Measurements from ENCODE around the gene CLTA. TPM values are rescaled to one million over a fixed set of nuclear protein-coding genes. Genes with fewer than 3 reads are reported as not detected.

The CLTA gene
- total and polyA plus RNA-seq, 11 donors, result 40.8 to 139 (median 61.8) TPM

DNA sequence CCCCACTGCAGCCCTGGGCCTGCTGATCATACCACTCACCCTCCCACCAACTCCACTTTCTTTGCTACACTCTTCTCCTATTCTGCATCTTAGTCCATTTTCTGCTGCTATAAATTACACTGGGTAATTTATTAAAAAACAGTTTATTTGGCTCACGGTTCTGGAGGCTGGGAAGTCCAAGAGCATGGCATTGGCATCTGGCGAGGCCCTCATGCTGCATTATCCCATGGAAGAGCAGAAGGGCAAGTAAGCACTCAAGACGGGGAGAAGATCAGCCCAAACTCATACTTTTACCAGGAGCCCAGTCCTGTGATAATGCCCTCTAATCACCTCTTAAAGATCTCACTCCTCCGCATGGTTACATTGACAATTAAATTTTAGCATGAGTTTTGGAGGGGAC lies 44.8 kb upstream of the CLTA start:
- intact Hi-C loops (cut with DNase I), result no loop called here
- Histone ChIP-seq H3K27me3 (no peaks in the 10 kb centered on the region), H3K4me3 (no peak overlapping the region), H3K4me1 (peaks cover 0 to 100% (median 34%) of the 10 kb centered on the region in 12 donors), H3K36me3 (peaks cover 0 to 24% (median 0%) of the 10 kb centered on the region in 9 donors), H3K27ac (no peak overlapping the region), H3K9me3 (peaks cover 0 to 6% (median 0%) of the 10 kb centered on the region in 12 donors)
- WGBS, 4 donors, result 95 to 97% (median 97%) methylated on average over 4 of the region's 4 CpGs
- DNase-seq (no peak), ATAC-seq (no peak)
- TF ChIP-seq, protein P1, sequence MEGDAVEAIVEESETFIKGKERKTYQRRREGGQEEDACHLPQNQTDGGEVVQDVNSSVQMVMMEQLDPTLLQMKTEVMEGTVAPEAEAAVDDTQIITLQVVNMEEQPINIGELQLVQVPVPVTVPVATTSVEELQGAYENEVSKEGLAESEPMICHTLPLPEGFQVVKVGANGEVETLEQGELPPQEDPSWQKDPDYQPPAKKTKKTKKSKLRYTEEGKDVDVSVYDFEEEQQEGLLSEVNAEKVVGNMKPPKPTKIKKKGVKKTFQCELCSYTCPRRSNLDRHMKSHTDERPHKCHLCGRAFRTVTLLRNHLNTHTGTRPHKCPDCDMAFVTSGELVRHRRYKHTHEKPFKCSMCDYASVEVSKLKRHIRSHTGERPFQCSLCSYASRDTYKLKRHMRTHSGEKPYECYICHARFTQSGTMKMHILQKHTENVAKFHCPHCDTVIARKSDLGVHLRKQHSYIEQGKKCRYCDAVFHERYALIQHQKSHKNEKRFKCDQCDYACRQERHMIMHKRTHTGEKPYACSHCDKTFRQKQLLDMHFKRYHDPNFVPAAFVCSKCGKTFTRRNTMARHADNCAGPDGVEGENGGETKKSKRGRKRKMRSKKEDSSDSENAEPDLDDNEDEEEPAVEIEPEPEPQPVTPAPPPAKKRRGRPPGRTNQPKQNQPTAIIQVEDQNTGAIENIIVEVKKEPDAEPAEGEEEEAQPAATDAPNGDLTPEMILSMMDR (IDR thresholded peaks at IDR 0.05), result no peak
- no peak for TF ChIP-seq POLR2A (IDR thresholded peaks at IDR 0.05)

DNA sequence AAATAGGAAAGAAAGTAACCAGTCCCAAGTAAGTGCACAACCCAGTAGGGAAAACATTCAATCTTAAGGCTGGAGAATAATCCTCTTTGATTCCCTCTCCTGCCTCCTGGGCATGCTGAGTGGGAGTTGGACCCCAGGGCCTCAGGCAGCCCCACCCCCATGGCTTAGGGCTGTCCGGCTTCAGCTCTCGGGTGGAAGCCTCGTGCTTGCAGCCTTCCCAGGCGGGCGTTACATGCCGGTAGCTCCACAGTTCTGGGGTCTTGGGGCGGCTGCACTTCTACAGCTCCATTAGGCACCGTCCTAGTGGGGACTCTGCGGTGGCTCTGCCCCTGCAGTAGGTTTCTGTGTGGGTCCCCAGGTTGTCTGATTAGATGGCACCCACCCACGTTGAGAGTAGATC lies 44.1 kb upstream of the CLTA start:
- ATAC-seq, result no peak
- WGBS, 4 donors, result 95 to 98% (median 96%) methylated on average over 7 to 10 of the region's 10 CpGs
- Histone ChIP-seq H3K36me3 (peaks cover 0 to 26% (median 0%) of the 10 kb centered on the region in 9 donors), H3K27me3 (no peaks in the 10 kb centered on the region), H3K9me3 (peaks cover 0 to 6% (median 0%) of the 10 kb centered on the region in 12 donors), H3K27ac (peak overlapping the region in 1 of 12 donors; percentile 84), H3K4me3 (no peak overlapping the region), H3K4me1 (peaks cover 0 to 100% (median 36%) of the 10 kb centered on the region in 12 donors)
- TF ChIP-seq, protein P1 (IDR thresholded peaks at IDR 0.05), result no peak
- no peak for TF ChIP-seq POLR2A (IDR thresholded peaks at IDR 0.05)
- intact Hi-C loops (cut with DNase I), result no loop called here
- peak in 1 of 5 donors; percentile 10 for DNase-seq

DNA sequence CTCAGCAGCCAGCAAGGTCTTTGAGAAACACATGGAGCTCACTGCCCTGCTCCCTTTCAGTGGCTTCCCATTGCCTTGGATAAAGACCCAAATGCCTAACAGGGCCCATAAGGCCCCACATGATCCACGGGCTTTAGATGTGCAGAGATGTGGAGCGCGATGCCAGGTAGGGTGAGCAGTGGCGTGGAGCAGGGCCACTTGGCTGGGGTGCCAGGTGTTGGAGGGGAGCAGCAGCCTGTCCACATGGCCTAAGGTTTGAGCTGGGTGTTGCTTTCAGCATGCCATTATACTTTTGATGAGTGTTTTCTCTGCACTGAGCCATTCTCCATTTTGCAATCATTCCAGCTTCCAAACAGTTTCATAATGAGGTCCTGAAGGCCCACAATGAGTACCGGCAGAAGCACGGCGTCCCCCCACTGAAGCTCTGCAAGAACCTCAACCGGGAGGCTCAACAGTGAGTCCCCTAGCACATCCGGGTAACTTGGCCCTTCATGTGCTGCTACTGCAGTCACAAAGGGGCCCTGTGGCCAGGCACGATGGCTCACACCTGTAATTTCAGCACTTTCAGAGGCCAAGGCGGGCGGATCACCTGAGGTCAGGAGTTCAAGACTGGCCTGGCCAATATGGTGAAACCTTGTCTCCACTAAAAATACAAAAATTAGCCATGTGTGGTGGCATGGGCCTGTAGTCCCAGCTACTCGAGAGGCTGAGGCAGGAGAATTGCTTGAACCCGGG lies 43.1 kb upstream of the CLTA start:
- WGBS, 4 donors, result 92 to 95% (median 93%) methylated on average over 10 to 14 of the region's 14 CpGs
- peaks cover 0 to 100% (median 34%) of the 10 kb centered on the region in 12 donors for H3K4me1 ChIP-seq
- intact Hi-C loops (cut with DNase I), result no loop called here

More for the DNA sequence above, 43.1 kb upstream of the CLTA start:
- ATAC-seq (no peak), DNase-seq (peak in 1 of 5 donors; percentile 21)
- TF ChIP-seq, protein P1 (IDR thresholded peaks at IDR 0.05), result no peak
- TF ChIP-seq POLR2A (IDR thresholded peaks at IDR 0.05), result no peak
- Histone ChIP-seq H3K4me3 (no peak overlapping the region), H3K27me3 (no peaks in the 10 kb centered on the region), H3K9me3 (peaks cover 0 to 6% (median 0%) of the 10 kb centered on the region in 12 donors), H3K27ac (peak overlapping the region in 6 of 12 donors; percentile 22 to 93 (median 72)), H3K36me3 (peaks cover 0 to 26% (median 0%) of the 10 kb centered on the region in 9 donors)

All from heart left ventricle (tissue), 16 donors.